ENCODE results near the gene CD200.

The CD200 gene

GRCh38 chr3:112333002-112333380 lies at the start of gene CD200:
TSS of gene CD200 (plus strand) at chr3:112333156. CDS start at chr3:112333213, 57 bp downstream.
- DNase-seq (ENCODE audit: low spot score): peak; percentile 76

GRCh38 chr3:112289011-112289410 lies 43.9 kb upstream of the CD200 start:
- no peak for DNase-seq (ENCODE audit: low spot score)

GRCh38 chr3:112293368-112294321 lies 39.3 kb upstream of the CD200 start, which contains the start of gene SLC9C1:
TSS of gene SLC9C1 (minus strand) at chr3:112294216. CDS start at chr3:112286791, 7,425 bp downstream.
- DNase-seq (ENCODE audit: low spot score): peak; percentile 76

GRCh38 chr3:112297714-112298113 lies 35.2 kb upstream of the CD200 start:
- DNase-seq (ENCODE audit: low spot score): no peak

GRCh38 chr3:112298781-112299180 lies 34.2 kb upstream of the CD200 start:
- no peak for DNase-seq (ENCODE audit: low spot score)

GRCh38 chr3:112302150-112302830 lies 30.7 kb upstream of the CD200 start:
- no peak for DNase-seq (ENCODE audit: low spot score)

GRCh38 chr3:112302881-112303763 lies 29.8 kb upstream of the CD200 start:
- no peak for DNase-seq (ENCODE audit: low spot score)

GRCh38 chr3:112303764-112304325 lies 29.1 kb upstream of the CD200 start:
- no peak for DNase-seq (ENCODE audit: low spot score)

- no peak for DNase-seq (ENCODE audit: low spot score)
Observed at GRCh38 chr3:112304611-112305010, 28.3 kb upstream of the CD200 start.

GRCh38 chr3:112306825-112307224 lies 26.1 kb upstream of the CD200 start:
- no peak for DNase-seq (ENCODE audit: low spot score)

GRCh38 chr3:112307557-112307956 lies 25.4 kb upstream of the CD200 start:
- DNase-seq (ENCODE audit: low spot score): no peak

GRCh38 chr3:112308151-112308911 lies 24.6 kb upstream of the CD200 start:
- no peak for DNase-seq (ENCODE audit: low spot score)

- no peak for DNase-seq (ENCODE audit: low spot score)
Observed at GRCh38 chr3:112314649-112315048, 18.3 kb upstream of the CD200 start.

GRCh38 chr3:112315791-112316190 lies 17.2 kb upstream of the CD200 start:
- no peak for DNase-seq (ENCODE audit: low spot score)

- DNase-seq (ENCODE audit: low spot score): no peak
Observed at GRCh38 chr3:112319516-112320276, 13.3 kb upstream of the CD200 start.

GRCh38 chr3:112320691-112321090 lies 12.3 kb upstream of the CD200 start:
- no peak for DNase-seq (ENCODE audit: low spot score)

- no peak for DNase-seq (ENCODE audit: low spot score)
Observed at GRCh38 chr3:112321867-112322652, 10.9 kb upstream of the CD200 start.

- peak; percentile 68 for DNase-seq (ENCODE audit: low spot score)
Observed at GRCh38 chr3:112327371-112327951, 5.5 kb upstream of the CD200 start.

GRCh38 chr3:112331851-112332250 lies 1.1 kb upstream of the CD200 start:
- no peak for DNase-seq (ENCODE audit: low spot score)

Measured in putamen (tissue), 1 donor.